CD14-positive monocyte (primary cell): ENCODE results near the gene SLX1A. TPM values are rescaled to one million over a fixed set of nuclear protein-coding genes. Genes with fewer than 3 reads are reported as not detected.
A peak's percentile ranks its signal among the peaks of the same experiment; 100 is the strongest.

Experiments
- DNase-seq, 3 donors: peaks; one replicate each; pipeline ENCODE4 v3.0.0-alpha.2; 2011 to 2022
- H2AFZ ChIP-seq: 2 replicates; pipeline ENCODE4 v1.6.0; 2012; ENCODE audit warnings: mild to moderate bottlenecking, low read depth, low read length, inconsistent platforms; ENCODE audit not compliant: insufficient read depth, poor library complexity, severe bottlenecking
- H3K27ac ChIP-seq, 2 donors: 1 replicate in 1 of 2; 2 replicates in 1 of 2; pipeline ENCODE4 v1.5.1; 2012 to 2013; ENCODE audit warnings: low read length in 2 of 2, control low read depth in 1 of 2, inconsistent platforms in 1 of 2, low read depth in 1 of 2, mild to moderate bottlenecking in 1 of 2
- H3K27me3 ChIP-seq, 2 donors: one replicate each; pipeline versions ENCODE4 v1.6.0 to v1.6.1; 2011 to 2013; ENCODE audit warnings: low read length in 2 of 2; ENCODE audit not compliant: control insufficient read depth in 2 of 2, insufficient read depth in 2 of 2
- H3K36me3 ChIP-seq, 2 donors: replicated peaks in 1 of 2; 1 replicate in 1 of 2; 2 replicates in 1 of 2; pipeline versions ENCODE4 v1.5.1 to v1.6.1; 2012 to 2013; ENCODE audit warnings: low read length in 2 of 2, control low read depth in 1 of 2, inconsistent platforms in 1 of 2, mild to moderate bottlenecking in 1 of 2; ENCODE audit not compliant: insufficient read depth in 2 of 2, control insufficient read depth in 1 of 2
- H3K4me1 ChIP-seq, 2 donors: 1 replicate in 1 of 2; 2 replicates in 1 of 2; pipeline versions ENCODE4 v1.5.1 to v1.6.1; 2012 to 2013; ENCODE audit warnings: low read length in 2 of 2, control low read depth in 1 of 2, inconsistent platforms in 1 of 2, mild to moderate bottlenecking in 1 of 2, moderate library complexity in 1 of 2; ENCODE audit not compliant: insufficient read depth in 2 of 2, control insufficient read depth in 1 of 2
- H3K4me2 ChIP-seq: replicated peaks from 2 replicates; pipeline ENCODE3; 2012; ENCODE audit warnings: low read length, moderate library complexity, mild to moderate bottlenecking; ENCODE audit not compliant: poor library complexity, severe bottlenecking; ENCODE audit errors: extremely low read depth
- H3K4me3 ChIP-seq, 3 experiments: fragments of 200-600 bp in 1 of 3; sonication (generic) in 1 of 3; replicated peaks in 1 of 3; 1 replicate in 2 of 3; 2 replicates in 1 of 3; pipeline ENCODE4 v1.5.1; 2011 to 2013; ENCODE audit warnings: low read length in 3 of 3, mild to moderate bottlenecking in 3 of 3, control low read depth in 2 of 3, low read depth in 2 of 3, inconsistent platforms in 1 of 3, moderate library complexity in 1 of 3
- H3K79me2 ChIP-seq: 2 replicates; pipeline ENCODE4 v1.6.0; 2012; ENCODE audit warnings: mild to moderate bottlenecking, control low read depth, inconsistent platforms, low read length, moderate library complexity; ENCODE audit not compliant: insufficient read depth
- H3K9ac ChIP-seq: 2 replicates; pipeline ENCODE4 v1.6.0; 2017; ENCODE audit warnings: low read length, mild to moderate bottlenecking; ENCODE audit not compliant: insufficient read depth, poor library complexity, severe bottlenecking
- H3K9me3 ChIP-seq, 2 donors: replicated peaks in 1 of 2; 1 replicate in 1 of 2; 2 replicates in 1 of 2; pipeline versions ENCODE4 v1.5.1 to v1.6.1; 2012 to 2013; ENCODE audit warnings: low read length in 2 of 2, control low read depth in 1 of 2; ENCODE audit not compliant: control insufficient read depth in 1 of 2, insufficient read depth in 1 of 2
- H4K20me1 ChIP-seq: 2 replicates; pipeline ENCODE4 v1.6.0; 2012; ENCODE audit warnings: mild to moderate bottlenecking, low read length, control low read depth, moderate library complexity; ENCODE audit not compliant: insufficient read depth
- H3K27ac Mint-ChIP-seq, 7 donors: one replicate each; pipeline ENCODE4 v1.8.0; 2020; ENCODE audit warnings: mild to moderate bottlenecking in 7 of 7, mixed read lengths in 7 of 7, moderate library complexity in 6 of 7, inconsistent platforms in 2 of 7
- H3K27me3 Mint-ChIP-seq, 3 donors: one replicate each; pipeline ENCODE4 v1.8.0; 2021 to 2022; ENCODE audit warnings: low read depth in 3 of 3, mild to moderate bottlenecking in 3 of 3, mixed read lengths in 3 of 3, moderate library complexity in 3 of 3, inconsistent platforms in 1 of 3
- H3K36me3 Mint-ChIP-seq, 2 donors: one replicate each; pipeline ENCODE4 v1.8.0; 2020; ENCODE audit warnings: mixed read lengths in 2 of 2, inconsistent platforms in 1 of 2, mild to moderate bottlenecking in 1 of 2
- H3K4me1 Mint-ChIP-seq: one replicate; pipeline ENCODE4 v1.8.0; 2020; ENCODE audit warnings: mild to moderate bottlenecking, mixed read lengths
- H3K4me3 Mint-ChIP-seq, 2 donors: one replicate each; pipeline ENCODE4 v1.8.0; 2020; ENCODE audit warnings: mild to moderate bottlenecking in 2 of 2, mixed read lengths in 2 of 2, moderate library complexity in 1 of 2
- H3K9me3 Mint-ChIP-seq, 7 donors: one replicate each; pipeline ENCODE4 v1.8.0; 2020 to 2022; ENCODE audit warnings: mixed read lengths in 7 of 7, mild to moderate bottlenecking in 6 of 7, moderate library complexity in 6 of 7, inconsistent platforms in 2 of 7
- CTCF ChIP-seq: fragments of 200-600 bp; IDR thresholded peaks from one replicate; pipeline ENCODE4 v1.8.0; 2022; ENCODE audit warnings: antibody characterized with exemption, mild to moderate bottlenecking
- WGBS: methylation state at CpG from one replicate; pipeline ENCODE4 v1.1.5; 2013; ENCODE audit warnings: missing lambda C conversion rate; ENCODE audit not compliant: insufficient coverage; 5-methylcytosine and 5-hydroxymethylcytosine counted together
- intact Hi-C, 2 donors: fragments of 100-400 bp; cut with micrococcal nuclease; formaldehyde crosslinking; loops; one replicate each; pipeline versions ENCODE4 v1.15.0 to v1.15.1; 2023
- polyA plus RNA-seq, 3 donors: library from polyadenylated mRNA; depleted of rRNA in 1 of 3; unstranded in 2 of 3; stranded (reverse) in 1 of 3; fragments of 300-500 nt in 2 of 3; fragments of >200 nt in 1 of 3; fragmentation: Illumina TruSeq in 2 of 3; gene quantifications; 1 replicate in 2 of 3; 2 replicates in 1 of 3; pipeline ENCODE4 v1.2.3, GENCODE V29; 2012 to 2021

SLX1A gene
- polyA plus RNA-seq, 3 donors: 43.1 to 163 (median 162) TPM

GRCh38 chr16:30180741-30181140, 12.9 kb upstream of the SLX1A start:
- no peak overlapping the region for H3K4me3 Mint-ChIP-seq
- DNase-seq: no peak

GRCh38 chr16:30183233-30184095, 10.2 kb upstream of the SLX1A start, which contains the start of gene CORO1A:
Gene CORO1A, plus strand, starts transcription at chr16:30183602. Its CDS starts 1,608 bp downstream, at chr16:30185210.
- Histone ChIP-seq H2AFZ (peak within 1 kb of the TSS; percentile 86), H3K4me2 (peak within 1 kb of the TSS; percentile 96), H3K36me3 (peaks cover 22 to 29% of the 10 kb centered on the region in 2 donors), H3K27me3 (no peaks in the 10 kb centered on the region), H3K79me2 (peaks cover 57% of the 10 kb centered on the region), H3K4me3 (peak within 1 kb of the TSS; percentile 70 to 97 (median 88)), H3K4me1 (peaks cover 45 to 48% of the 10 kb centered on the region in 2 donors), H3K9me3 (no peaks in the 10 kb centered on the region), H3K27ac (peak within 1 kb of the TSS; percentile 62 to 70), H3K9ac (peak within 1 kb of the TSS; percentile 74), H4K20me1 (peaks cover 47% of the 10 kb centered on the region)
- intact Hi-C loops: no loop called here
- H3K4me1 Mint-ChIP-seq: peaks cover 35% of the 10 kb centered on the region
- H3K9me3 Mint-ChIP-seq: no peaks in the 10 kb centered on the region
- H3K4me3 Mint-ChIP-seq: peak within 1 kb of the TSS; percentile 97 to 99
- under 1% methylated on average over 76 of the region's 81 CpGs for WGBS
- TF ChIP-seq CTCF: no peak
- peaks cover 0 to 5% (median 4%) of the 10 kb centered on the region in 3 donors for H3K27me3 Mint-ChIP-seq
- peak within 1 kb of the TSS; percentile 85 to 95 (median 93) for H3K27ac Mint-ChIP-seq
- peak; percentile 59 to 72 (median 61) for DNase-seq
- H3K36me3 Mint-ChIP-seq: peaks cover 19 to 34% of the 10 kb centered on the region in 2 donors

More at GRCh38 chr16:30180741-30181140, 12.9 kb upstream of the SLX1A start:
- no peaks in the 10 kb centered on the region for H3K9me3 ChIP-seq
- H2AFZ ChIP-seq: no peak overlapping the region
- H3K27me3 ChIP-seq: no peaks in the 10 kb centered on the region
- intact Hi-C loops: no loop called here
- Mint-ChIP-seq H3K4me1 (peaks cover 31% of the 10 kb centered on the region), H3K27ac (no peak overlapping the region), H3K27me3 (peaks cover 0 to 5% (median 4%) of the 10 kb centered on the region in 3 donors), H3K36me3 (peaks cover 3 to 10% of the 10 kb centered on the region in 2 donors), H3K9me3 (no peaks in the 10 kb centered on the region)
- H3K4me2 ChIP-seq: no peak overlapping the region
- peaks cover 36% of the 10 kb centered on the region in 2 donors for H3K4me1 ChIP-seq
- no peak overlapping the region for H3K9ac ChIP-seq
- H3K27ac ChIP-seq: no peak overlapping the region
- peaks cover 0 to 5% of the 10 kb centered on the region in 2 donors for H3K36me3 ChIP-seq
- TF ChIP-seq CTCF: no peak
- H3K79me2 ChIP-seq: peaks cover 32% of the 10 kb centered on the region
- H4K20me1 ChIP-seq: peaks cover 20% of the 10 kb centered on the region
- WGBS: 100% methylated on average over 3 of the region's 3 CpGs
- H3K4me3 ChIP-seq: no peak overlapping the region
